ENCODE measurements around the gene SLC6A11. TPM values are rescaled to one million over a fixed set of nuclear protein-coding genes. Genes with fewer than 3 reads are reported as not detected.

The SLC6A11 gene
- total RNA-seq, 1 donor from 2014 or later = 2.7 TPM

DNA sequence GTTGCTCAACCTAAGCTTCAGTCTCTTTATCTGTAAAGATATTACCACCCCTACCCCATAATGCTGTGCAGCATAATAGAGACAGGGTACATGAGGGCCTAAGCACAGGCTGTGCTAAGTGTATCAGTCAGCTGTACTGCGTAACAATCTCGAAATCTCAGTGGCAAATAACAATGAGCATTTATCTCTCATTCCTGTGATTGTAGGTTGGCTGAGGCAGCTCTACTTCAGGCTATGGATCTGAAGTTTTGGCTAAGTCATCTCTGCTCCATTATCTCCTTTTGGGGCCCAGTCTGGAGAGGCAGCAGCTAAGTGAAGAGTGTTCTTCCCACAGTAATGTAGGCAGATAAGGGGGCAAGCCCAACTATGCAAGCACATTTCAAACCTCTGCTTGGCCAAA lies 7.1 kb upstream of the SLC6A11 start:
- H3K4me3 Mint-ChIP-seq = no peak overlapping the region
- peaks cover 7% of the 10 kb centered on the region for H3K9me3 Mint-ChIP-seq
- H3K27ac Mint-ChIP-seq = no peak overlapping the region
- H3K27me3 Mint-ChIP-seq (ENCODE audit: low read depth) = peaks cover 52% of the 10 kb centered on the region
- peaks cover 8% of the 10 kb centered on the region for H3K4me1 Mint-ChIP-seq
- TF ChIP-seq, protein P1, sequence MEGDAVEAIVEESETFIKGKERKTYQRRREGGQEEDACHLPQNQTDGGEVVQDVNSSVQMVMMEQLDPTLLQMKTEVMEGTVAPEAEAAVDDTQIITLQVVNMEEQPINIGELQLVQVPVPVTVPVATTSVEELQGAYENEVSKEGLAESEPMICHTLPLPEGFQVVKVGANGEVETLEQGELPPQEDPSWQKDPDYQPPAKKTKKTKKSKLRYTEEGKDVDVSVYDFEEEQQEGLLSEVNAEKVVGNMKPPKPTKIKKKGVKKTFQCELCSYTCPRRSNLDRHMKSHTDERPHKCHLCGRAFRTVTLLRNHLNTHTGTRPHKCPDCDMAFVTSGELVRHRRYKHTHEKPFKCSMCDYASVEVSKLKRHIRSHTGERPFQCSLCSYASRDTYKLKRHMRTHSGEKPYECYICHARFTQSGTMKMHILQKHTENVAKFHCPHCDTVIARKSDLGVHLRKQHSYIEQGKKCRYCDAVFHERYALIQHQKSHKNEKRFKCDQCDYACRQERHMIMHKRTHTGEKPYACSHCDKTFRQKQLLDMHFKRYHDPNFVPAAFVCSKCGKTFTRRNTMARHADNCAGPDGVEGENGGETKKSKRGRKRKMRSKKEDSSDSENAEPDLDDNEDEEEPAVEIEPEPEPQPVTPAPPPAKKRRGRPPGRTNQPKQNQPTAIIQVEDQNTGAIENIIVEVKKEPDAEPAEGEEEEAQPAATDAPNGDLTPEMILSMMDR (IDR thresholded peaks at IDR 0.05; ENCODE audit: unreplicated experiment) = no peak
- no peak for DNase-seq (ENCODE audit: low spot score in 2 of 2, unreplicated experiment in 2 of 2)
- no peaks in the 10 kb centered on the region for H3K36me3 Mint-ChIP-seq

DNA sequence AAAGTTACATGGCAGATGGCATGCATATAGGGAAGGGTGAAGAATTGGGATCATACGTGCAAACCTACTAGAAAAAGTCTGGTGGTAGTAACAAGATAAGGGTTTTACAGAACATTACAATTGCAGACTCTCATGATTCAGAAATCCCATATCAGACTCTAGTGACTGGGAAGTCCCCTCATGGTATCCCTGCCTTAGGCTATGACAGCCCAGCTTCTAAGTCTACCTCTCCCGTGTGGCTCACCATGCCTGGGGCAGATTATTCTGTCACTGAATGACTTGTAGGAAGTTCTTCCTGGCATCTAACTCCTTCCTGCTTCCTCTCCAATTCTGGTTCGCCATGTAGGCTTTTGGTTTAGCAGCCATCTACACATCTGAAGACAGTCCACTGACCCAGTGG lies 5.7 kb upstream of the SLC6A11 start:
- H3K4me1 Mint-ChIP-seq = peaks cover 6% of the 10 kb centered on the region
- H3K36me3 Mint-ChIP-seq = no peaks in the 10 kb centered on the region
- H3K27me3 Mint-ChIP-seq (ENCODE audit: low read depth) = peaks cover 63% of the 10 kb centered on the region
- peaks cover 7% of the 10 kb centered on the region for H3K9me3 Mint-ChIP-seq
- TF ChIP-seq, protein P1 (IDR thresholded peaks at IDR 0.05; ENCODE audit: unreplicated experiment) = no peak
- no peak overlapping the region for H3K4me3 Mint-ChIP-seq
- no peak for DNase-seq (ENCODE audit: low spot score in 2 of 2, unreplicated experiment in 2 of 2)
- no peak overlapping the region for H3K27ac Mint-ChIP-seq

DNA sequence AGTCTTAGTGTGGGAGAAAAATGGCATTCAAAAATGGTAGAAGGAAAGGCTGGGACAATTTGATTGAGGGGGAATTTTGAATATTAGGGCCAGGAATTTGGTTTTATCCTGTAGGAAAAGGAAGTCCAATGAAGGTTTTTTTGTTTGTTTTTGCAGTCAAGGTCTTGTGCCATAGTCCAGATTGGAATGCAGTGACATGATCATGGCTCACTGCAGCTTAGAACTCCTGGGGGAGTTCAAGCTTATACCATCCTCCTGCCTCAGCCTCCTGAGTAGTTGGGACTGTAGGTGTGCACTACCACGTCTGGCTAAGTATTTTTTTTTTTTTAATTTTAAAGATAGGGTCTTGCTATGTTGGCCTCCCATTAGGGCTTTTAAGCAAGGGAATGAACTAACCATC lies 2.6 kb upstream of the SLC6A11 start:
- no peak for DNase-seq (ENCODE audit: low spot score in 2 of 2, unreplicated experiment in 2 of 2)
- Mint-ChIP-seq H3K9me3 (peaks cover 7% of the 10 kb centered on the region), H3K4me3 (no peak overlapping the region), H3K27ac (no peak overlapping the region), H3K27me3 (ENCODE audit: low read depth) (peaks cover 76% of the 10 kb centered on the region), H3K4me1 (peaks cover 9% of the 10 kb centered on the region), H3K36me3 (no peaks in the 10 kb centered on the region)
- TF ChIP-seq, protein P1 (IDR thresholded peaks at IDR 0.05; ENCODE audit: unreplicated experiment) = no peak

DNA sequence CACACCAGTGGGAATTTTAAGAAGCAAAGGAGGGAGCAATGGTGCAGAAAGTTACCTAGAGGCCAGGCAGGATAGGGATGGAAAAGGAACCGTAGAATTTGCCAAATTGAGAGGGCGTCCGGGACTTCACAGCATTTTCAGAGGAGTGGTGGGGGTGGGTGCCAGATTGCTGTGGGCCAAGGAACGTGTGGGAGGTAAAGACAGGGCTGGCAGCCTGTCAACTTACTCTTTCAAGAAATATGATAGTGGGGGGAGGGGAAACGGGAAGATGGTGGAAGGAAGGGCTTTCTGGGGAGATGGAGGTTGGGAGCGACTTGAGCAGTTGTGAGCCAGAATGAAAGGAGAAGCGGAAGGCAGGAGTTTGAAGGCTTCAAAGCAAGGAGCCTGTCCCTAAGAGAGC lies 1.4 kb upstream of the SLC6A11 start:
- H3K9me3 Mint-ChIP-seq = no peaks in the 10 kb centered on the region

DNA sequence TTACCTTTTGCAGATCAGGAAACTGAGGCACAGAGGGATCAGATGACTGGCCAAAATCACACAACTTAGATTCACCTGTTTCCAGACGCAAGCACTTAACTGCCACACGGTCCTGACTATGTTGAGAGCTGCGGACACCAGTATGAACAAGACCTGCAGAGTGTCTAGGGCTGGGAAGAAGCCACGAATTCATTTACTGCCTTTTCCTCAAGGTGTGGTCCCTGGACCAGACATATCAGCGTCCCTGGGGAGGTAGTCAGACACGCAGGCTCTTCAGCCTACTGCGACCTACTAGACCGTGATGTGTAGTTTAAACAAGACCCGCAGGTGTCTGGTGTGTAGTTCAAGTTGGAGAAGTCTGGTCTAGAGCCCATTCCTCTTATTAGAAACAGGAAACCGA lies 541 bp upstream of the SLC6A11 start:
- Mint-ChIP-seq H3K27me3 (ENCODE audit: low read depth) (peaks cover 80% of the 10 kb centered on the region), H3K27ac (no peak overlapping the region), H3K9me3 (no peaks in the 10 kb centered on the region), H3K4me3 (peak overlapping the region; percentile 60), H3K4me1 (peaks cover 9% of the 10 kb centered on the region), H3K36me3 (no peaks in the 10 kb centered on the region)
- TF ChIP-seq, protein P1 (IDR thresholded peaks at IDR 0.05; ENCODE audit: unreplicated experiment) = no peak
- no peak for DNase-seq (ENCODE audit: low spot score in 2 of 2, unreplicated experiment in 2 of 2)

More for the DNA sequence above, 1.4 kb upstream of the SLC6A11 start:
- Mint-ChIP-seq H3K36me3 (no peaks in the 10 kb centered on the region), H3K27me3 (ENCODE audit: low read depth) (peaks cover 81% of the 10 kb centered on the region), H3K4me1 (peaks cover 9% of the 10 kb centered on the region), H3K27ac (no peak overlapping the region), H3K4me3 (peak overlapping the region; percentile 9)
- TF ChIP-seq, protein P1 (IDR thresholded peaks at IDR 0.05; ENCODE audit: unreplicated experiment) = no peak
- DNase-seq (ENCODE audit: low spot score in 2 of 2, unreplicated experiment in 2 of 2) = no peak

DNA sequence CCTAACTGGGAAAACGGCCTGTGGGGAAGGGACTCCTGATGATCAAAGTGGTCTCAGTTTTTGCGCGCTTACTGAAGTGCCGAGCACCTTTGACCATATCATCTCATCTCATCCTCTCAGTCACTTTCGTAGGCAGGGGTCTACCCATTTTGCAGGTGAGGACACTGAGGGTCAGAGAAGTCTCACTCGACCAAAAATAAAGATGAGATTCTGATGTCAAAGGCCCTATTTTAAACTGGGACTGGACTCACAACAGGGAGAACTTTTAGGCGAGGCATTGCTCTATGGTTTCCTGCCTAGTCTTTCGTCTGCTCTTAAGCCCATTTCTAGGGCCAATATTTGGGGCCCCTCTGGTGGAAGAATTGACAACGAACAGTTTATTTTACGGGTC lies 830 bp downstream of the SLC6A11 start:
- H3K4me1 Mint-ChIP-seq = peaks cover 9% of the 10 kb centered on the region
- peaks cover 80% of the 10 kb centered on the region for H3K27me3 Mint-ChIP-seq (ENCODE audit: low read depth)
- DNase-seq (ENCODE audit: low spot score in 2 of 2, unreplicated experiment in 2 of 2) = no peak
- TF ChIP-seq, protein P1 (IDR thresholded peaks at IDR 0.05; ENCODE audit: unreplicated experiment) = no peak
- no peak overlapping the region for H3K27ac Mint-ChIP-seq
- no peaks in the 10 kb centered on the region for H3K36me3 Mint-ChIP-seq
- no peak overlapping the region for H3K4me3 Mint-ChIP-seq
- H3K9me3 Mint-ChIP-seq = no peaks in the 10 kb centered on the region

Measured in mesothelial cell of epicardium (in vitro differentiated cells).